NCI-H345 treated with DMSO at 0.1 percent for 48 hours (cell line): ENCODE results near the gene MACROD2.

Experiments used
- DNase-seq: peaks from one replicate; lab custom pipeline; 2025; ENCODE audit not compliant: unreplicated experiment; lab: John Stamatoyannopoulos, UW

The MACROD2 gene

GRCh38 chr20:14331646-14332045, 336.3 kb downstream of the MACROD2 start:
- DNase-seq, result no peak

GRCh38 chr20:14332866-14333265, 337.6 kb downstream of the MACROD2 start:
- DNase-seq, result no peak

- no peak for DNase-seq
Observed at GRCh38 chr20:14333721-14334120, 338.4 kb downstream of the MACROD2 start.

- peak; percentile 31 for DNase-seq
Observed at GRCh38 chr20:14334306-14334930, 339.1 kb downstream of the MACROD2 start.

- no peak for DNase-seq
Observed at GRCh38 chr20:14335052-14335451, 339.7 kb downstream of the MACROD2 start.

GRCh38 chr20:14336686-14337085, 341.4 kb downstream of the MACROD2 start:
- no peak for DNase-seq

- peak; percentile 73 for DNase-seq
Observed at GRCh38 chr20:14337400-14338171, 342.3 kb downstream of the MACROD2 start, which contains the start of gene FLRT3. TSS of gene FLRT3 (minus strand) at chr20:14337612. CDS start at chr20:14327506, 10,106 bp downstream.

GRCh38 chr20:14341801-14342200, 346.5 kb downstream of the MACROD2 start:
- no peak for DNase-seq

- no peak for DNase-seq
Observed at GRCh38 chr20:14342918-14343317, 347.6 kb downstream of the MACROD2 start.

- DNase-seq, result no peak
Observed at GRCh38 chr20:14343491-14344065, 348.3 kb downstream of the MACROD2 start.

GRCh38 chr20:14344746-14345145, 349.4 kb downstream of the MACROD2 start:
- no peak for DNase-seq

GRCh38 chr20:14355791-14356190, 360.5 kb downstream of the MACROD2 start:
- DNase-seq, result no peak

- DNase-seq, result no peak
Observed at GRCh38 chr20:14360416-14360815, 365.1 kb downstream of the MACROD2 start.

- no peak for DNase-seq
Observed at GRCh38 chr20:14361509-14362345, 366.4 kb downstream of the MACROD2 start.

GRCh38 chr20:14374196-14374595, 378.9 kb downstream of the MACROD2 start:
- DNase-seq, result no peak

- DNase-seq, result peak; percentile 16
Observed at GRCh38 chr20:14375416-14375985, 380.2 kb downstream of the MACROD2 start.

- DNase-seq, result no peak
Observed at GRCh38 chr20:14378326-14378725, 383.0 kb downstream of the MACROD2 start.

- no peak for DNase-seq
Observed at GRCh38 chr20:14383335-14383734, 388.0 kb downstream of the MACROD2 start.

GRCh38 chr20:14384416-14385175, 389.3 kb downstream of the MACROD2 start:
- DNase-seq, result no peak

GRCh38 chr20:14385176-14385740, 389.9 kb downstream of the MACROD2 start:
- DNase-seq, result no peak
